ENCODE results near the gene CKAP2.
"Not testable (repeated sequence)": the region's sequence is repeated elsewhere in the genome, so short reads cannot be mapped to it uniquely, and the experiment has no call there.

GRCh38 chr13:52505843-52506242, 50.6 kb downstream of the CKAP2 start:
- not testable (repeated sequence) for TF ChIP-seq FOXA1 (IDR thresholded peaks at IDR 0.05); BHLHE40 (IDR thresholded peaks at IDR 0.05; ENCODE audit: borderline replicate concordance); FOXM1 (IDR thresholded peaks at IDR 0.05; ENCODE audit: borderline replicate concordance); SUZ12 (IDR thresholded peaks at IDR 0.05); CTBP1 (IDR thresholded peaks at IDR 0.05; ENCODE audit: borderline replicate concordance); SP1 (IDR thresholded peaks at IDR 0.05); HDGF (IDR thresholded peaks at IDR 0.05; ENCODE audit: borderline replicate concordance); FOXK2 (IDR thresholded peaks at IDR 0.05); ARNT (IDR thresholded peaks at IDR 0.05); PKNOX1 (IDR thresholded peaks at IDR 0.05); ELF4 (IDR thresholded peaks at IDR 0.05); L3MBTL2 (conservative IDR thresholded peaks at IDR 0.05); TARDBP (IDR thresholded peaks at IDR 0.05)
